Activated T-cell treated with anti-CD3 and anti-CD28 coated beads, Interleukin-2, amount 50 U/mL, for 24 hours (primary cell): ENCODE results near the gene C1orf167.

Source experiments
- DNase-seq: peaks from one replicate; pipeline ENCODE4 v3.0.0-alpha.2; 2020
- H3K27ac Mint-ChIP-seq: 2 replicates; pipeline ENCODE4 v1.8.0; 2020; ENCODE audit warnings: mild to moderate bottlenecking, mixed read lengths
- H3K27me3 Mint-ChIP-seq: 2 replicates; pipeline ENCODE4 v1.8.0; 2020; ENCODE audit warnings: mixed read lengths
- H3K36me3 Mint-ChIP-seq: 2 replicates; pipeline ENCODE4 v1.8.0; 2020; ENCODE audit warnings: low read depth, mixed read lengths
- H3K4me1 Mint-ChIP-seq: 2 replicates; pipeline ENCODE4 v1.8.0; 2020; ENCODE audit warnings: low read depth, mixed read lengths
- H3K4me3 Mint-ChIP-seq: 2 replicates; pipeline ENCODE4 v1.8.0; 2020; ENCODE audit warnings: mild to moderate bottlenecking, moderate library complexity, mixed read lengths
- H3K9me3 Mint-ChIP-seq: 2 replicates; pipeline ENCODE4 v1.8.0; 2020; ENCODE audit warnings: mixed read lengths

Gene C1orf167

GRCh38 chr1:11790880-11791715 is 29.1 kb downstream of the C1orf167 start:
- DNase-seq: no peak
- peaks cover 47% of the 10 kb centered on the region for H3K36me3 Mint-ChIP-seq
- H3K9me3 Mint-ChIP-seq: no peaks in the 10 kb centered on the region
- H3K27ac Mint-ChIP-seq: peak overlapping the region; percentile 55
- no peaks in the 10 kb centered on the region for H3K4me1 Mint-ChIP-seq
- H3K4me3 Mint-ChIP-seq: no peak overlapping the region
- no peaks in the 10 kb centered on the region for H3K27me3 Mint-ChIP-seq

- H3K4me1 Mint-ChIP-seq: no peaks in the 10 kb centered on the region
- no peaks in the 10 kb centered on the region for H3K9me3 Mint-ChIP-seq
- peaks cover 54% of the 10 kb centered on the region for H3K36me3 Mint-ChIP-seq
- H3K4me3 Mint-ChIP-seq: no peak overlapping the region
- DNase-seq: no peak
- no peak overlapping the region for H3K27ac Mint-ChIP-seq
- H3K27me3 Mint-ChIP-seq: no peaks in the 10 kb centered on the region
Observed at GRCh38 chr1:11792106-11792505, 30.1 kb downstream of the C1orf167 start.

GRCh38 chr1:11793819-11794218 is 31.8 kb downstream of the C1orf167 start:
- Mint-ChIP-seq H3K36me3 (peaks cover 64% of the 10 kb centered on the region), H3K9me3 (no peaks in the 10 kb centered on the region), H3K27me3 (no peaks in the 10 kb centered on the region), H3K27ac (no peak overlapping the region), H3K4me1 (no peaks in the 10 kb centered on the region), H3K4me3 (no peak overlapping the region)
- DNase-seq: no peak

GRCh38 chr1:11794446-11795237 is 32.6 kb downstream of the C1orf167 start:
- no peaks in the 10 kb centered on the region for H3K9me3 Mint-ChIP-seq
- H3K27me3 Mint-ChIP-seq: no peaks in the 10 kb centered on the region
- no peaks in the 10 kb centered on the region for H3K4me1 Mint-ChIP-seq
- DNase-seq: no peak
- H3K36me3 Mint-ChIP-seq: peaks cover 71% of the 10 kb centered on the region
- H3K27ac Mint-ChIP-seq: no peak overlapping the region
- no peak overlapping the region for H3K4me3 Mint-ChIP-seq

- Mint-ChIP-seq H3K36me3 (peaks cover 78% of the 10 kb centered on the region), H3K27me3 (no peaks in the 10 kb centered on the region), H3K27ac (no peak overlapping the region), H3K4me3 (no peak overlapping the region), H3K9me3 (no peaks in the 10 kb centered on the region), H3K4me1 (no peaks in the 10 kb centered on the region)
- no peak for DNase-seq
Observed at GRCh38 chr1:11795238-11795890, 33.4 kb downstream of the C1orf167 start.

GRCh38 chr1:11796036-11796828 is 34.2 kb downstream of the C1orf167 start:
- Mint-ChIP-seq H3K27ac (peak overlapping the region; percentile 38), H3K36me3 (peaks cover 80% of the 10 kb centered on the region), H3K4me3 (no peak overlapping the region), H3K9me3 (no peaks in the 10 kb centered on the region), H3K4me1 (no peaks in the 10 kb centered on the region), H3K27me3 (no peaks in the 10 kb centered on the region)
- no peak for DNase-seq

GRCh38 chr1:11797525-11798216 is 35.7 kb downstream of the C1orf167 start:
- no peaks in the 10 kb centered on the region for H3K27me3 Mint-ChIP-seq
- no peak for DNase-seq
- no peak overlapping the region for H3K4me3 Mint-ChIP-seq
- H3K9me3 Mint-ChIP-seq: no peaks in the 10 kb centered on the region
- H3K4me1 Mint-ChIP-seq: peaks cover 10% of the 10 kb centered on the region
- no peak overlapping the region for H3K27ac Mint-ChIP-seq
- H3K36me3 Mint-ChIP-seq: peaks cover 80% of the 10 kb centered on the region

- DNase-seq: no peak
- Mint-ChIP-seq H3K9me3 (no peaks in the 10 kb centered on the region), H3K4me1 (peaks cover 23% of the 10 kb centered on the region), H3K4me3 (no peak overlapping the region), H3K36me3 (peaks cover 75% of the 10 kb centered on the region), H3K27me3 (no peaks in the 10 kb centered on the region), H3K27ac (no peak overlapping the region)
Observed at GRCh38 chr1:11799099-11799498, 37.1 kb downstream of the C1orf167 start.

- no peak for DNase-seq
- Mint-ChIP-seq H3K9me3 (no peaks in the 10 kb centered on the region), H3K36me3 (peaks cover 67% of the 10 kb centered on the region), H3K4me1 (peaks cover 30% of the 10 kb centered on the region), H3K27me3 (no peaks in the 10 kb centered on the region), H3K27ac (no peak overlapping the region), H3K4me3 (no peak overlapping the region)
Observed at GRCh38 chr1:11799896-11800295, 37.9 kb downstream of the C1orf167 start.

GRCh38 chr1:11800391-11800755 is 38.4 kb downstream of the C1orf167 start:
- no peaks in the 10 kb centered on the region for H3K27me3 Mint-ChIP-seq
- peaks cover 64% of the 10 kb centered on the region for H3K36me3 Mint-ChIP-seq
- no peak for DNase-seq
- H3K27ac Mint-ChIP-seq: no peak overlapping the region
- H3K4me3 Mint-ChIP-seq: no peak overlapping the region
- peaks cover 35% of the 10 kb centered on the region for H3K4me1 Mint-ChIP-seq
- H3K9me3 Mint-ChIP-seq: no peaks in the 10 kb centered on the region

- Mint-ChIP-seq H3K9me3 (no peaks in the 10 kb centered on the region), H3K36me3 (peaks cover 59% of the 10 kb centered on the region), H3K27ac (no peak overlapping the region)
Observed at GRCh38 chr1:11800756-11801433, 38.9 kb downstream of the C1orf167 start.

GRCh38 chr1:11802616-11802972 is 40.6 kb downstream of the C1orf167 start:
- H3K36me3 Mint-ChIP-seq: peaks cover 59% of the 10 kb centered on the region
- H3K27ac Mint-ChIP-seq: peak overlapping the region; percentile 90
- H3K4me1 Mint-ChIP-seq: peaks cover 50% of the 10 kb centered on the region
- no peaks in the 10 kb centered on the region for H3K9me3 Mint-ChIP-seq
- H3K4me3 Mint-ChIP-seq: peak overlapping the region; percentile 96
- no peak for DNase-seq
- no peaks in the 10 kb centered on the region for H3K27me3 Mint-ChIP-seq

More at GRCh38 chr1:11800756-11801433, 38.9 kb downstream of the C1orf167 start:
- DNase-seq: no peak
- no peaks in the 10 kb centered on the region for H3K27me3 Mint-ChIP-seq
- H3K4me1 Mint-ChIP-seq: peaks cover 35% of the 10 kb centered on the region
- no peak overlapping the region for H3K4me3 Mint-ChIP-seq
